Liver (tissue), 9 donors: ENCODE data around the gene C2CD4D. TPM values are rescaled to one million over a fixed set of nuclear protein-coding genes. Genes with fewer than 3 reads are reported as not detected.

ENCODE experiments used
- DNase-seq: peaks from one replicate; pipeline ENCODE4 v3.0.0-alpha.2; 2017; ENCODE audit warnings: low spot score
- H3K27ac ChIP-seq, 2 donors: one replicate each; pipeline ENCODE4 v1.7.0; 2013; ENCODE audit warnings: inconsistent platforms in 2 of 2, low read length in 2 of 2, control low read depth in 1 of 2, low read depth in 1 of 2, mild to moderate bottlenecking in 1 of 2
- H3K27me3 ChIP-seq, 4 donors: one replicate each; pipeline versions ENCODE4 v1.6.1 to v1.7.0; 2013; ENCODE audit warnings: low read length in 3 of 4, inconsistent platforms in 1 of 4, mild to moderate bottlenecking in 1 of 4, moderate library complexity in 1 of 4; ENCODE audit not compliant: control insufficient read depth in 4 of 4, insufficient read depth in 4 of 4
- H3K36me3 ChIP-seq, 4 donors: one replicate each; pipeline versions ENCODE4 v1.6.1 to v1.7.0; 2013; ENCODE audit warnings: low read length in 3 of 4, mild to moderate bottlenecking in 3 of 4, low read depth in 1 of 4, moderate library complexity in 1 of 4; ENCODE audit not compliant: control insufficient read depth in 4 of 4, insufficient read depth in 3 of 4
- H3K4me1 ChIP-seq, 4 donors: one replicate each; pipeline versions ENCODE4 v1.6.1 to v1.7.0; 2013; ENCODE audit warnings: low read length in 3 of 4, mild to moderate bottlenecking in 3 of 4, moderate library complexity in 1 of 4; ENCODE audit not compliant: control insufficient read depth in 4 of 4, insufficient read depth in 4 of 4
- H3K4me3 ChIP-seq, 3 donors: one replicate each; pipeline versions ENCODE4 v1.6.1 to v1.7.0; 2013; ENCODE audit warnings: low read length in 3 of 3, control low read depth in 1 of 3, low read depth in 1 of 3, mild to moderate bottlenecking in 1 of 3
- H3K9ac ChIP-seq, 2 donors: one replicate each; pipeline ENCODE4 v1.7.0; 2013; ENCODE audit warnings: low read length in 2 of 2, mild to moderate bottlenecking in 2 of 2, moderate library complexity in 2 of 2, control low read depth in 1 of 2, low read depth in 1 of 2
- H3K9me3 ChIP-seq, 4 donors: one replicate each; pipeline versions ENCODE4 v1.6.1 to v1.7.0; 2013; ENCODE audit warnings: low read length in 3 of 4; ENCODE audit not compliant: control insufficient read depth in 4 of 4
- EGR1 ChIP-seq, 2 donors: IDR thresholded peaks; 2 replicates each; pipeline ENCODE4 v1.6.1; 2016 to 2018; ENCODE audit warnings: antibody characterized with exemption in 2 of 2, low read depth in 2 of 2
- FOXA2 ChIP-seq: IDR thresholded peaks from 2 replicates; pipeline ENCODE4 v1.6.1; 2016; ENCODE audit warnings: antibody characterized with exemption
- GABPA ChIP-seq, 2 donors: IDR thresholded peaks in 1 of 2; conservative IDR thresholded peaks in 1 of 2; 2 replicates each; pipeline ENCODE4 v1.6.1; 2016; ENCODE audit warnings: antibody characterized with exemption in 2 of 2, mild to moderate bottlenecking in 1 of 2, moderate library complexity in 1 of 2
- HNF4A ChIP-seq, 2 donors: conservative IDR thresholded peaks; 2 replicates each; pipeline ENCODE4 v1.6.1; 2016; ENCODE audit warnings: antibody characterized with exemption in 2 of 2, mild to moderate bottlenecking in 2 of 2
- HNF4G ChIP-seq: IDR thresholded peaks from 2 replicates; pipeline ENCODE4 v1.6.1; 2016; ENCODE audit warnings: antibody characterized with exemption
- JUND ChIP-seq, 2 donors: IDR thresholded peaks; 2 replicates each; pipeline ENCODE4 v1.6.1; 2016; ENCODE audit warnings: antibody characterized with exemption in 2 of 2
- NR2F2 ChIP-seq: IDR thresholded peaks from 2 replicates; pipeline ENCODE4 v1.6.1; 2016; ENCODE audit warnings: antibody characterized with exemption
- RAD21 ChIP-seq, 2 donors: IDR thresholded peaks; 2 replicates each; pipeline ENCODE4 v1.6.1; 2016; ENCODE audit warnings: antibody characterized with exemption in 2 of 2, mild to moderate bottlenecking in 2 of 2
- TAF1 ChIP-seq: conservative IDR thresholded peaks from 2 replicates; pipeline ENCODE4 v1.6.1; 2016; ENCODE audit warnings: antibody characterized with exemption, mild to moderate bottlenecking
- YY1 ChIP-seq: IDR thresholded peaks from 2 replicates; pipeline ENCODE4 v1.6.1; 2016; ENCODE audit warnings: antibody characterized with exemption, mild to moderate bottlenecking
- WGBS: extraction: QIAGEN DNeasy Blood & Tissue Kit; methylation state at CpG from one replicate; pipeline ENCODE4 v1.1.7; 2013; 5-methylcytosine and 5-hydroxymethylcytosine counted together
- polyA plus RNA-seq, 2 donors: library from polyadenylated mRNA; stranded (reverse) in 1 of 2; unstranded in 1 of 2; fragments of 200-250 nt in 1 of 2; fragments of >200 nt in 1 of 2; fragmentation: Nextera tagmentation in 1 of 2; extraction: Ambion mirVana in 1 of 2; gene quantifications; one replicate each; pipeline versions ENCODE4 v1.2.1 to v1.2.3, GENCODE V29; 2013 to 2015
- total RNA-seq, 2 donors: library from RNA; depleted of rRNA; stranded (reverse); fragments of >200 nt; gene quantifications; one replicate each; pipeline ENCODE4 v1.2.3, GENCODE V29; 2014
- TF ChIP-seq, protein P1 (sequence below): fragments of 150-350 bp; IDR thresholded peaks from 2 replicates; pipeline ENCODE4 v1.5.1; 2017; ENCODE audit warnings: improper control_type of control experiment, low read depth, low read length; ENCODE audit not compliant: missing input control
- TF ChIP-seq, protein P2 (sequence below): IDR thresholded peaks from 2 replicates; pipeline ENCODE4 v1.6.1; 2016; ENCODE audit warnings: antibody characterized with exemption
- TF ChIP-seq, protein P3 (sequence below): IDR thresholded peaks from 2 replicates; pipeline ENCODE4 v1.6.1; 2016; ENCODE audit warnings: antibody characterized with exemption
- TF ChIP-seq, protein P4 (sequence below): IDR thresholded peaks from 2 replicates; pipeline ENCODE4 v1.6.1; 2016; ENCODE audit warnings: antibody characterized with exemption
- TF ChIP-seq, protein P5 (sequence below): IDR thresholded peaks from 2 replicates; pipeline ENCODE4 v1.6.1; 2016; ENCODE audit warnings: antibody characterized with exemption, mild to moderate bottlenecking
- donor health status: healthy.
- donor health status: healthy.
- donor health status: healthy.
- donor health status: healthy.
- donor health status: healthy.

The C2CD4D gene
- total and polyA plus RNA-seq, 4 donors, result 0.02 to 0.08 TPM; not detected in 2

DNA sequence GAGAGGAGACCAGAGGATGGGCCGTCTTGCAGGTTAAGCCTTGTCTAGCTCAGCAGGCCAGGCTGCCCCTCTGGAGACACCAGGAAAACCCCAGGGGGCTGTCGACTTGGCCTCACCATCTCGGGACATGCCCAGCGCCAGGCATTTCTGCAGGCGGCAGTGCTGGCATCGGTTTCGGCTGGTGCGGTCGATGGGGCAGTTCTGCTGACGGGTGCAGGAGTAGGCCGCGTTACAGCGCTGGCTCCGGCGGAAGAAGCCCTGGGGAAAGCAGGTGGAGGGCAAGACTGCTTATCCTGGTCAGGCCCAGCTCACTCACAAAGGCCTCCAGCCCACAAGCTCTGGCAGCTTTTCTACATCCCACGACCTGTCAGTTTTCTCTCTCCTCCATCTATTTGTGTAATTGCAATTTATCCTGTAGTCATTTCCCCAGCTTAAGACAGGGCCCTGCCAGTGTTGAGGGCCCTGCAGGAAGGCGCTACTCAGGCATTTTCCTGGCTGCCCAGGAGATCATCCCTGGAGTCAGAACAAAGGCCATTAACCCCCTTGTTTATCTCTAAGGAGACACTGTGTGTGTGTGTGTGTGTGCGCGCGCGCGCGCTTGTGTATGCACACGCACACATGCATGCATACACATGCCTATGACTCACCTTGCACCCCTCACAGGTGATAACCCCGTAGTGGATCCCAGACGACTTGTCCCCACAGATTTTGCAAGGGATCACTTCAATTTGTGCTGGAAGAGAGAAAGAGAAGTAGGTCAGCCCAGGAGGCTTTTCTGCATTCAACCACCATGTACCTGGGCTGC is 22.9 kb downstream of the C2CD4D start:
- no peak for DNase-seq
- H3K27me3 ChIP-seq, result no peaks in the 10 kb centered on the region
- H3K27ac ChIP-seq, result no peak overlapping the region
- peaks cover 12 to 45% (median 33%) of the 10 kb centered on the region in 4 donors for H3K4me1 ChIP-seq
- no peak overlapping the region for H3K4me3 ChIP-seq
- WGBS, result 72% methylated on average over 26 of the region's 26 CpGs
- no peak overlapping the region for H3K9ac ChIP-seq
- TF ChIP-seq TAF1 (no peak), NR2F2 (no peak), HNF4A (conservative IDR thresholded peaks at IDR 0.05) (no peak), RAD21 (IDR thresholded peaks at IDR 0.05) (no peak), JUND (IDR thresholded peaks at IDR 0.05) (no peak), EGR1 (IDR thresholded peaks at IDR 0.05; ENCODE audit: low read depth in 2 of 2) (no peak), FOXA2 (no peak), GABPA (IDR thresholded peaks at IDR 0.05 in 1 of 2, conservative IDR thresholded peaks at IDR 0.05 in 1 of 2) (no peak), HNF4G (no peak), YY1 (no peak)
- TF ChIP-seq, protein P1, sequence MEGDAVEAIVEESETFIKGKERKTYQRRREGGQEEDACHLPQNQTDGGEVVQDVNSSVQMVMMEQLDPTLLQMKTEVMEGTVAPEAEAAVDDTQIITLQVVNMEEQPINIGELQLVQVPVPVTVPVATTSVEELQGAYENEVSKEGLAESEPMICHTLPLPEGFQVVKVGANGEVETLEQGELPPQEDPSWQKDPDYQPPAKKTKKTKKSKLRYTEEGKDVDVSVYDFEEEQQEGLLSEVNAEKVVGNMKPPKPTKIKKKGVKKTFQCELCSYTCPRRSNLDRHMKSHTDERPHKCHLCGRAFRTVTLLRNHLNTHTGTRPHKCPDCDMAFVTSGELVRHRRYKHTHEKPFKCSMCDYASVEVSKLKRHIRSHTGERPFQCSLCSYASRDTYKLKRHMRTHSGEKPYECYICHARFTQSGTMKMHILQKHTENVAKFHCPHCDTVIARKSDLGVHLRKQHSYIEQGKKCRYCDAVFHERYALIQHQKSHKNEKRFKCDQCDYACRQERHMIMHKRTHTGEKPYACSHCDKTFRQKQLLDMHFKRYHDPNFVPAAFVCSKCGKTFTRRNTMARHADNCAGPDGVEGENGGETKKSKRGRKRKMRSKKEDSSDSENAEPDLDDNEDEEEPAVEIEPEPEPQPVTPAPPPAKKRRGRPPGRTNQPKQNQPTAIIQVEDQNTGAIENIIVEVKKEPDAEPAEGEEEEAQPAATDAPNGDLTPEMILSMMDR, result no peak
- TF ChIP-seq, protein P2, sequence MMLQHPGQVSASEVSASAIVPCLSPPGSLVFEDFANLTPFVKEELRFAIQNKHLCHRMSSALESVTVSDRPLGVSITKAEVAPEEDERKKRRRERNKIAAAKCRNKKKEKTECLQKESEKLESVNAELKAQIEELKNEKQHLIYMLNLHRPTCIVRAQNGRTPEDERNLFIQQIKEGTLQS, result no peak
- TF ChIP-seq, protein P3, sequence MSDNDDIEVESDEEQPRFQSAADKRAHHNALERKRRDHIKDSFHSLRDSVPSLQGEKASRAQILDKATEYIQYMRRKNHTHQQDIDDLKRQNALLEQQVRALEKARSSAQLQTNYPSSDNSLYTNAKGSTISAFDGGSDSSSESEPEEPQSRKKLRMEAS, result no peak
- TF ChIP-seq, protein P4, sequence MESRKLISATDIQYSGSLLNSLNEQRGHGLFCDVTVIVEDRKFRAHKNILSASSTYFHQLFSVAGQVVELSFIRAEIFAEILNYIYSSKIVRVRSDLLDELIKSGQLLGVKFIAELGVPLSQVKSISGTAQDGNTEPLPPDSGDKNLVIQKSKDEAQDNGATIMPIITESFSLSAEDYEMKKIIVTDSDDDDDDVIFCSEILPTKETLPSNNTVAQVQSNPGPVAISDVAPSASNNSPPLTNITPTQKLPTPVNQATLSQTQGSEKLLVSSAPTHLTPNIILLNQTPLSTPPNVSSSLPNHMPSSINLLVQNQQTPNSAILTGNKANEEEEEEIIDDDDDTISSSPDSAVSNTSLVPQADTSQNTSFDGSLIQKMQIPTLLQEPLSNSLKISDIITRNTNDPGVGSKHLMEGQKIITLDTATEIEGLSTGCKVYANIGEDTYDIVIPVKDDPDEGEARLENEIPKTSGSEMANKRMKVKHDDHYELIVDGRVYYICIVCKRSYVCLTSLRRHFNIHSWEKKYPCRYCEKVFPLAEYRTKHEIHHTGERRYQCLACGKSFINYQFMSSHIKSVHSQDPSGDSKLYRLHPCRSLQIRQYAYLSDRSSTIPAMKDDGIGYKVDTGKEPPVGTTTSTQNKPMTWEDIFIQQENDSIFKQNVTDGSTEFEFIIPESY, result no peak
- H3K36me3 ChIP-seq, result peaks cover 0 to 51% (median 40%) of the 10 kb centered on the region in 4 donors
- no peaks in the 10 kb centered on the region for H3K9me3 ChIP-seq

DNA sequence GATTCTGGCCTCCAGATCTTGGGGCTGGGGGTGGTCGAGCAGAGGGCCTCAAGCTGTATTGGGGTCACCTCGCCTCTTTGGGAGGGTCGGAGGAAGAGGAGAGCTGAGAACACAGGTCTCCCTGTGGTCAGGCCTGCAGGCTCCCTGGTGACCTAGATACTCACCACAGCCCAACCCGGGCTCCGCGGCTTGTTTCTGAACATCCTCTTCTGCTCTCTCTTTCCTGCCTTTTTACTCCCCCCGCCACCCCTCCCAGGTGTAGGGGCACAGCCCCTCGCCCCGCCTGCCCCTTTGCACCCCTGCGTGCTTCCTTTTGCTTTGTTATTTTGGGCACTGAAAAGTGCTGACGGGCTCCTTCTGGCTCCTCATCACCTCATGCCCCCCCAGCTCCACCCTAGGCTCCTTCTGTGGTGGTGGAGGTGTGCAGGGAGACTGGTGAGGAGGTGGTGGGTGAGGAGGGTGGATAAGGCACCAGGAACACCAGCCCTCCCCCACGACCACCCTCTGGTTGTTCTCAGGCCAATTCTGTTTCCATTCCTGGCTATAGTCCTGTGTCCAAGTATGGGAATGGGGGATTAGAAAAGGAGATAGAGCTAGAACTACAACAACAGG is 23.8 kb downstream of the C2CD4D start:
- no peak overlapping the region for H3K9ac ChIP-seq
- H3K4me3 ChIP-seq, result no peak overlapping the region
- no peaks in the 10 kb centered on the region for H3K27me3 ChIP-seq
- no peak for DNase-seq
- H3K36me3 ChIP-seq, result peaks cover 1 to 58% (median 45%) of the 10 kb centered on the region in 4 donors
- H3K9me3 ChIP-seq, result no peaks in the 10 kb centered on the region
- no peak overlapping the region for H3K27ac ChIP-seq
- peaks cover 12 to 40% (median 26%) of the 10 kb centered on the region in 4 donors for H3K4me1 ChIP-seq
- 80% methylated on average over 12 of the region's 12 CpGs for WGBS
- TF ChIP-seq, protein P4, result no peak
- TF ChIP-seq TAF1, result no peak
- TF ChIP-seq, protein P5, sequence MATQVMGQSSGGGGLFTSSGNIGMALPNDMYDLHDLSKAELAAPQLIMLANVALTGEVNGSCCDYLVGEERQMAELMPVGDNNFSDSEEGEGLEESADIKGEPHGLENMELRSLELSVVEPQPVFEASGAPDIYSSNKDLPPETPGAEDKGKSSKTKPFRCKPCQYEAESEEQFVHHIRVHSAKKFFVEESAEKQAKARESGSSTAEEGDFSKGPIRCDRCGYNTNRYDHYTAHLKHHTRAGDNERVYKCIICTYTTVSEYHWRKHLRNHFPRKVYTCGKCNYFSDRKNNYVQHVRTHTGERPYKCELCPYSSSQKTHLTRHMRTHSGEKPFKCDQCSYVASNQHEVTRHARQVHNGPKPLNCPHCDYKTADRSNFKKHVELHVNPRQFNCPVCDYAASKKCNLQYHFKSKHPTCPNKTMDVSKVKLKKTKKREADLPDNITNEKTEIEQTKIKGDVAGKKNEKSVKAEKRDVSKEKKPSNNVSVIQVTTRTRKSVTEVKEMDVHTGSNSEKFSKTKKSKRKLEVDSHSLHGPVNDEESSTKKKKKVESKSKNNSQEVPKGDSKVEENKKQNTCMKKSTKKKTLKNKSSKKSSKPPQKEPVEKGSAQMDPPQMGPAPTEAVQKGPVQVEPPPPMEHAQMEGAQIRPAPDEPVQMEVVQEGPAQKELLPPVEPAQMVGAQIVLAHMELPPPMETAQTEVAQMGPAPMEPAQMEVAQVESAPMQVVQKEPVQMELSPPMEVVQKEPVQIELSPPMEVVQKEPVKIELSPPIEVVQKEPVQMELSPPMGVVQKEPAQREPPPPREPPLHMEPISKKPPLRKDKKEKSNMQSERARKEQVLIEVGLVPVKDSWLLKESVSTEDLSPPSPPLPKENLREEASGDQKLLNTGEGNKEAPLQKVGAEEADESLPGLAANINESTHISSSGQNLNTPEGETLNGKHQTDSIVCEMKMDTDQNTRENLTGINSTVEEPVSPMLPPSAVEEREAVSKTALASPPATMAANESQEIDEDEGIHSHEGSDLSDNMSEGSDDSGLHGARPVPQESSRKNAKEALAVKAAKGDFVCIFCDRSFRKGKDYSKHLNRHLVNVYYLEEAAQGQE, result no peak
- no peak for TF ChIP-seq FOXA2
- no peak for TF ChIP-seq RAD21 (IDR thresholded peaks at IDR 0.05)
- TF ChIP-seq HNF4G, result no peak
- TF ChIP-seq, protein P1, result no peak
- TF ChIP-seq, protein P2, result no peak
- TF ChIP-seq GABPA (IDR thresholded peaks at IDR 0.05 in 1 of 2, conservative IDR thresholded peaks at IDR 0.05 in 1 of 2), result no peak
- no peak for TF ChIP-seq EGR1 (IDR thresholded peaks at IDR 0.05; ENCODE audit: low read depth in 2 of 2)
- no peak for TF ChIP-seq HNF4A (conservative IDR thresholded peaks at IDR 0.05)
- TF ChIP-seq JUND (IDR thresholded peaks at IDR 0.05), result no peak
